SU-DHL-6 (cell line): ENCODE results near the gene TCL1A.

Source experiments
- CTCF ChIP-seq: fragments of 200-600 bp; sonication (generic); IDR thresholded peaks from one replicate; pipeline ENCODE4 v1.5.1; 2017; ENCODE audit warnings: antibody characterized with exemption, mild to moderate bottlenecking, low read length, moderate library complexity; ENCODE audit not compliant: insufficient read depth, poor library complexity, severe bottlenecking
- EZH2phosphoT487 ChIP-seq: fragments of 200-600 bp; sonication (generic), shearing (Covaris generic); conservative IDR thresholded peaks from 2 replicates; pipeline ENCODE4 v1.6.1; 2018; ENCODE audit warnings: mild to moderate bottlenecking, antibody characterized with exemption, low read length, moderate library complexity, mixed read lengths

GRCh38 chr14:95663226-95663797 is 50.6 kb downstream of the TCL1A start:
- TF ChIP-seq CTCF (no peak), EZH2phosphoT487 (no peak)
